ENCODE measurements around the gene IL3RA. TPM values are rescaled to one million over a fixed set of nuclear protein-coding genes. Genes with fewer than 3 reads are reported as not detected.

Gene IL3RA
- total RNA-seq, 1 donor from 2014 or later = 6.9 TPM

DNA sequence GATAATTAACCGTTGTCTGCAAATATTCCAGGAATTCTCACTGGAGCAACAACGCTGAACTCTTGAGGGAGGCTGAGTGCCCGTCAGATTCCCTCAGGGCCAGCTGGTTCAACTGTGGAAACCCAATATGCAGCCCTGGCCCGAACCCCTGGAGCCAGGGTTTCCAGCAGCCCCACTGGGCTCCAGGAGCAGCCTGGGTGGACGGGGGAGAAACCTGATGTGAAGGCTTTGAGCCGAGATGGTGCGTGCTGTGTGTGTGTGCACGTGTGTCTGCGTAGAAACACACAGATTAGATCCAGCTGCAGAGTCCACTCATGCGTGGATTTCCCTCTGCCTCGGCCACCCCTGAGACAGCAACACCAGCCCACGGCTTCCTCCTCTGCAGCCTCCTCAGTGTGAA is 74.7 kb downstream of the IL3RA start:
- intact Hi-C loops (cut with micrococcal nuclease) = no loop called here
- H3K9me3 ChIP-seq (replicated peaks) = no peaks in the 10 kb centered on the region
- H3K36me3 ChIP-seq = peaks cover 51% of the 10 kb centered on the region

DNA sequence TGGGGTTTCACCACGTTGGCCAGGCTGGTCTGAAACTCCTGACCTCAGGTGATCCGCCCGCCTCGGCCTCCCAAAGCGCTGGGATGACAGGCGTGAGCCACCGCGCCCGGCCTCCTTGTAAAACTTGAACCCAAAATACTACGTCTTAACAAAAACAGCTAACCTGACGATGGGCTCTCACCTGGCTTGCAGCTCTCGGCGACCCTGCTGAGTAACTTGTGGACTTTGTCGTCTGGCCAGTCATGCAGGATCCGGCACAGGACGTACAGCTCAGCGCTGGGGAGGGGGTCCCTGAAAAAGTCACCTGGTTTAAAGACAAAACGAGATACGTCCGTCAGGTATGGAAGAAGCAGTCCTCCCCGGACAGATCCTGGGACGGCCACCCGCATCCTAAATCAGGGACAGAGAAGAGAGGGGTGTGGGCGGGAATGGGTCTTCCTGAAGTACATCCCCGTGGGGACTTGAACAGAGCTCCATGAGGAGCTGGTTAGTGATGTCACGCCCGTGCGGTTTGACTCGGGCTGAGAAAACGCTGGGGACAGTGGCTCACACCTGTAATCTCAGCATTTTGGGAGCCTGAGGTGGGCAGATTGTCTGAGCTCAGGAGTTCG is 76.1 kb downstream of the IL3RA start:
- Histone ChIP-seq H3K27me3 (ENCODE audit: low read depth) (no peaks in the 10 kb centered on the region), H3K27ac (replicated peaks) (no peak overlapping the region), H3K36me3 (peaks cover 38% of the 10 kb centered on the region), H3K4me3 (no peak overlapping the region), H3K4me1 (no peaks in the 10 kb centered on the region), H3K9me3 (replicated peaks) (no peaks in the 10 kb centered on the region)
- intact Hi-C loops (cut with micrococcal nuclease) = no loop called here
- TF ChIP-seq, protein P1, sequence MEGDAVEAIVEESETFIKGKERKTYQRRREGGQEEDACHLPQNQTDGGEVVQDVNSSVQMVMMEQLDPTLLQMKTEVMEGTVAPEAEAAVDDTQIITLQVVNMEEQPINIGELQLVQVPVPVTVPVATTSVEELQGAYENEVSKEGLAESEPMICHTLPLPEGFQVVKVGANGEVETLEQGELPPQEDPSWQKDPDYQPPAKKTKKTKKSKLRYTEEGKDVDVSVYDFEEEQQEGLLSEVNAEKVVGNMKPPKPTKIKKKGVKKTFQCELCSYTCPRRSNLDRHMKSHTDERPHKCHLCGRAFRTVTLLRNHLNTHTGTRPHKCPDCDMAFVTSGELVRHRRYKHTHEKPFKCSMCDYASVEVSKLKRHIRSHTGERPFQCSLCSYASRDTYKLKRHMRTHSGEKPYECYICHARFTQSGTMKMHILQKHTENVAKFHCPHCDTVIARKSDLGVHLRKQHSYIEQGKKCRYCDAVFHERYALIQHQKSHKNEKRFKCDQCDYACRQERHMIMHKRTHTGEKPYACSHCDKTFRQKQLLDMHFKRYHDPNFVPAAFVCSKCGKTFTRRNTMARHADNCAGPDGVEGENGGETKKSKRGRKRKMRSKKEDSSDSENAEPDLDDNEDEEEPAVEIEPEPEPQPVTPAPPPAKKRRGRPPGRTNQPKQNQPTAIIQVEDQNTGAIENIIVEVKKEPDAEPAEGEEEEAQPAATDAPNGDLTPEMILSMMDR (IDR thresholded peaks at IDR 0.05; ENCODE audit: borderline replicate concordance) = no peak
- DNase-seq = no peak

More for the DNA sequence above, 74.7 kb downstream of the IL3RA start:
- Histone ChIP-seq H3K27me3 (ENCODE audit: low read depth) (no peaks in the 10 kb centered on the region), H3K27ac (replicated peaks) (no peak overlapping the region), H3K4me3 (no peak overlapping the region), H3K4me1 (no peaks in the 10 kb centered on the region)
- TF ChIP-seq, protein P1 (IDR thresholded peaks at IDR 0.05; ENCODE audit: borderline replicate concordance) = no peak
- DNase-seq = no peak

DNA sequence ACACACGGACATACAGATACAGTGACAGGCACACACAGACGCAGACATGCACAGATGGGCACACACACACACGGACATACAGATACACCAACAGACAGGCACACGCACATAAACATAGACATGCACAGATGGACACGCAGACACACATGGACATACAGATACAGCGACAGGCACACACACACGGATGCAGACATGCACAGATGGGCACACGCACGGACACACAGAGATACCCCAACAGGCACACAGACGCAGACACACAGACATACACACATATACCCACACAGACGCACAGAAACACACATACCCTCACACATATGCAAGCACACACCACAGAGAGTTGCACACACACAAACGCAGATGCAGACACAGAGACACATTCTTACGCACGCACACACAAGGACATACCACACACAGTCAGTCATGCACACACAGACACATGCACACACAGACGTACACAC is 79.8 kb downstream of the IL3RA start:
- DNase-seq = no peak
- H3K9me3 ChIP-seq (replicated peaks) = peaks cover 8% of the 10 kb centered on the region

DNA sequence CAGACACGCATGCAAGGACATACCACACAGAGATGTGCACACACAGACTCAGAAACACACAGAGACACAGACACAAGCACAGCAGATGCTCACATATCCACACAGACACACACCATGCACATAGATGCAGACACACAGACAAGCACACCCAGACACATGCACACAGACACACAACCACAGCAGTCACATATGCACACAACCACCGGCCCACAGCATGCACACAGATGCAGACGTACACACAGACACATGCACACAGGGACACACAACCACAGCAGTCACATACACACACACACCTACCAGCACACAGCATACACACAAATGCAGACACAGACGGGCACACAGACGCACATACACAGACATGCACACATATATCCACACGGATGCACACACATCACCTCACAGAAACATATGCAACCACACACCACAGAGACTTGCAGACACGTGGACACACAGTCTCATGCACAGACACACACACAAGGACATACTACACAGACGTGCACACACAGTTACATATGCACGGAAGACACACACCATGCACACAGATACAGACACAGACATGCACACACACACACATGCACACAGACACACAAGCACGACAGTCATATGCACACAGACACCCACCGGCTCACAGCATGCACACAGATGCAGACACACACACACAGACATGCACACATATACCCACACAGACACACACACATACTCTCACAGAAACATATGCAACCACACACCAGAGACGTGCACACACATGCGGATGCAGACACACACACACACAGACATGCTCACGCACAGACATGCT is 80.6 kb downstream of the IL3RA start:
- no peak overlapping the region for H3K27ac ChIP-seq (replicated peaks)
- intact Hi-C loops (cut with micrococcal nuclease) = no loop called here
- no peak overlapping the region for H3K4me3 ChIP-seq
- peaks cover 14% of the 10 kb centered on the region for H3K9me3 ChIP-seq (replicated peaks)
- no peaks in the 10 kb centered on the region for H3K4me1 ChIP-seq
- TF ChIP-seq, protein P1 (IDR thresholded peaks at IDR 0.05; ENCODE audit: borderline replicate concordance) = no peak
- DNase-seq = no peak
- peaks cover 56% of the 10 kb centered on the region for H3K36me3 ChIP-seq
- H3K27me3 ChIP-seq (ENCODE audit: low read depth) = no peaks in the 10 kb centered on the region

More for the DNA sequence above, 79.8 kb downstream of the IL3RA start:
- peaks cover 55% of the 10 kb centered on the region for H3K36me3 ChIP-seq
- H3K4me1 ChIP-seq = no peaks in the 10 kb centered on the region
- TF ChIP-seq, protein P1 (IDR thresholded peaks at IDR 0.05; ENCODE audit: borderline replicate concordance) = no peak
- no peak overlapping the region for H3K4me3 ChIP-seq
- H3K27me3 ChIP-seq (ENCODE audit: low read depth) = no peaks in the 10 kb centered on the region
- no peak overlapping the region for H3K27ac ChIP-seq (replicated peaks)
- intact Hi-C loops (cut with micrococcal nuclease) = no loop called here

DNA sequence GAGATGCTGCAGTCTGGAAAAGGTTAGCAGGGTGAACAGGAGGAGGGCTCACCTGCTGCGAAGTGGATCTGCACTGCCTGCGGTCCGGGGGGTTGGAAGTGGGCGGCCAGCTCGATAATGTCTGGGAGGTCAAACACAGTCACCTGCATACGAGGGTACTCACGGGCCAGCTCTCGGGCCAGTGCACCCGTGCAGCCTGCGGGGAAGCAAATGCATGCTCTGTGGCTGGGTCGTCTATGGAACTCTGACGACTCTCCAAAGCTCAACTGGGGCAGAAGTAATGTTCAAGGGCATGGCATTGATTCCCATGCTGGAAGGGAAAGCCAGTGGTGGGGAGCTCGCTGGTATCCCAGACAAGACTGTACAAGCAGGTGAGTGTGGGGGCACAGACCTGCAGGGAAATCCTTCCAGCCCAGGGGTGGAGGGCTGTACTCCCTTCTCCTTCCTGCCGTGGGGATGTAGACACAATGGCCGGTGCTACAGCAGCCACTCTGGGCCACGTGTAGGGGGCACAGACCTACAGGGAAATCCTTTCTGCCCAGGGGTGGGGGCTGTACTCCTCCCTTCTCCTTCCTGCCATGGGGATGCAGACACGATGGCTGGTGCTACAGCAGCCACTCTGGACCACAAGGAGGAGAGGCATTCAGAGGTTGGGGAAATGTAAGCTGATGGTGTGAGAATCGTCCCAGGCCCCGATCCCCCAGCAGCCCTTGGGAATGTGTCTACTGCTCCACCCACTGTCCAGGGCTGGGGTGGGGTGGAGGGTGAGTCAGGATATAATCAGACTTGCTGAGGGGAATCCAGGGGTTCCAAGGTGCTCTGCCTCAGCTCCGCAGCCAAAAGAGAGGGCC is 81.6 kb downstream of the IL3RA start:
- Histone ChIP-seq H3K4me1 (no peaks in the 10 kb centered on the region), H3K9me3 (replicated peaks) (peaks cover 24% of the 10 kb centered on the region), H3K4me3 (no peak overlapping the region), H3K27me3 (ENCODE audit: low read depth) (no peaks in the 10 kb centered on the region), H3K36me3 (peaks cover 56% of the 10 kb centered on the region), H3K27ac (replicated peaks) (no peak overlapping the region)
- TF ChIP-seq, protein P1 (IDR thresholded peaks at IDR 0.05; ENCODE audit: borderline replicate concordance) = no peak
- no peak for DNase-seq
- intact Hi-C loops (cut with micrococcal nuclease) = no loop called here
